ENCODE data around the gene DVL2. TPM values are rescaled to one million over a fixed set of nuclear protein-coding genes. Genes with fewer than 3 reads are reported as not detected.
A peak's percentile ranks its signal among the peaks of the same experiment; 100 is the strongest.

The DVL2 gene
- total RNA-seq = 10 to 100 TPM; 45.3 to 57.5 TPM
- polyA plus RNA-seq = 10 to 100 TPM; 22.2 to 25.1 TPM
- long read RNA-seq, donor 1, transcript DVL2-201 (15 exons, 3,018 nt) = major isoform, 7 of 13 reads
- long read RNA-seq, donor 1, partial matches to known transcripts = 0 of 13 reads
- long read RNA-seq, donor 1, other reads (novel, unspliced or antisense) = 6 of 13 reads
- long read RNA-seq, donor 2 = 0 reads
- long read RNA-seq, donor 3, partial matches to known transcripts = 5 of 7 reads
- long read RNA-seq, donor 3, other reads (novel, unspliced or antisense) = 0 of 7 reads
- long read RNA-seq, donor 4, partial matches to known transcripts = 0 of 2 reads
- long read RNA-seq, donor 4, other reads (novel, unspliced or antisense) = 0 of 2 reads
- long read RNA-seq, donor 5, transcript DVL2-201 (15 exons, 3,018 nt) = major isoform, 6 of 13 reads
- long read RNA-seq, donor 5, partial matches to known transcripts = 7 of 13 reads
- long read RNA-seq, donor 5, other reads (novel, unspliced or antisense) = 0 of 13 reads

DNA sequence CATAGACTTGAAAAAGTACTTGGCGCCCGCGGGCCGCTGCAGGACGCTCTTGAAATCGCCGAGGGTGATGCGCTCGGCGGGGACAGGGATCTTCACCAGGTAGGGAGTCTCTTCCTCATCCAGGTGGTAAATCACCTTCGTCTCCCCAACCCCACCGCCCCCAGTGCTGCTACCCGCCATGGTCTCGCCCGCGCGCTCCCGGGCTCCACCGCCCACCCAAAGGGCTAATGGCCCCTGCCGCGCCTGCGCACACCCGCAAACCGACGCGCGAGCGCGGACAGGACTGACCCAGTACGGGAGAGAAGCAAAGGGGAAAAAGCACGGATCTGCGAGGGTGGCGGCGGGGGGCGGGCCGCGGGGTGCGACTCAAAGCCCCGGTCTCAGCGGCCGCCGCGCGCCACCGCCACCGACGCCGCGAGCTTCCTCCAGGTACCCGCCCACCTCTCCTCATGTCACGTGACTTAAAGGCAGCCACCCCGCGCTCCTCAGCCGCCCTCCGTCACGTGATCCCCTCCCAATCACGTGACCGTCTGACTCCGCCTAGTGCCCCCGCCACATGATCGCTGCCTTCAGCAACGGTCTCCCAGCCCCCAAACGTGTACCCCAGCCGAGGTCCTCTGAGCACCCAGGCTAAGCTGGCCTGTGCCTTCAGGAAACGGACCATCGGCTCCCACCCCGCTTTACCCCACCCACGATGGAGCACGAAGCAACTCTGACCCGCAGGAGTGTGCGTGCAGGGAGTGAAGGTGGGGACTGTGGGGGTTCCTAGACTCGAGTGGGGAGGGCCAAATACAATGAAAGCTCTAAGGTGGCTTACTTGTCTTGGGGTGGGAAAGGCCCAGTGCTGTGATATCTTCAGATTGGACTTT is at the start of gene DVL2:
Gene DVL2, minus strand, starts transcription at position 435 of the 869 bp plus-strand sequence. Its CDS starts 255 bp downstream, at position 180.
- TF ChIP-seq, protein P1, sequence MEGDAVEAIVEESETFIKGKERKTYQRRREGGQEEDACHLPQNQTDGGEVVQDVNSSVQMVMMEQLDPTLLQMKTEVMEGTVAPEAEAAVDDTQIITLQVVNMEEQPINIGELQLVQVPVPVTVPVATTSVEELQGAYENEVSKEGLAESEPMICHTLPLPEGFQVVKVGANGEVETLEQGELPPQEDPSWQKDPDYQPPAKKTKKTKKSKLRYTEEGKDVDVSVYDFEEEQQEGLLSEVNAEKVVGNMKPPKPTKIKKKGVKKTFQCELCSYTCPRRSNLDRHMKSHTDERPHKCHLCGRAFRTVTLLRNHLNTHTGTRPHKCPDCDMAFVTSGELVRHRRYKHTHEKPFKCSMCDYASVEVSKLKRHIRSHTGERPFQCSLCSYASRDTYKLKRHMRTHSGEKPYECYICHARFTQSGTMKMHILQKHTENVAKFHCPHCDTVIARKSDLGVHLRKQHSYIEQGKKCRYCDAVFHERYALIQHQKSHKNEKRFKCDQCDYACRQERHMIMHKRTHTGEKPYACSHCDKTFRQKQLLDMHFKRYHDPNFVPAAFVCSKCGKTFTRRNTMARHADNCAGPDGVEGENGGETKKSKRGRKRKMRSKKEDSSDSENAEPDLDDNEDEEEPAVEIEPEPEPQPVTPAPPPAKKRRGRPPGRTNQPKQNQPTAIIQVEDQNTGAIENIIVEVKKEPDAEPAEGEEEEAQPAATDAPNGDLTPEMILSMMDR (IDR thresholded peaks at IDR 0.05; ENCODE audit: control extremely low read depth, extremely low read depth) = no peak
- Histone ChIP-seq H3K27me3 (ENCODE audit: control insufficient read depth in 3 of 3, insufficient read depth in 3 of 3, low read length in 2 of 3) (no peaks in the 10 kb centered on the region), H3K36me3 (ENCODE audit: control insufficient read depth in 4 of 4, insufficient read depth in 4 of 4, low read length in 4 of 4) (peaks cover 0 to 26% (median 22%) of the 10 kb centered on the region in 4 donors), H3K4me3 (peak within 1 kb of the TSS; percentile 76), H3K4me1 (ENCODE audit: control insufficient read depth in 5 of 5, insufficient read depth in 5 of 5, low read length in 5 of 5) (peaks cover 4 to 30% (median 9%) of the 10 kb centered on the region in 5 donors), H3K9me3 (ENCODE audit: control insufficient read depth in 4 of 4, insufficient read depth in 3 of 4, low read length in 3 of 4) (no peaks in the 10 kb centered on the region), H3K9ac (ENCODE audit: insufficient read depth in 1 of 2, low read length in 2 of 2) (peak within 1 kb of the TSS; percentile 65 to 90), H3K27ac (ENCODE audit: low read depth in 1 of 2, low read length in 1 of 2) (peak within 1 kb of the TSS; percentile 84 to 85)
- ATAC-seq (ENCODE audit: insufficient read depth, low FRiP score) (peak; percentile 50), DNase-seq (peak; percentile 95 to 98 (median 96))
- 0% methylated on average over 70 to 72 of the region's 72 CpGs for WGBS, 2 donors

DNA sequence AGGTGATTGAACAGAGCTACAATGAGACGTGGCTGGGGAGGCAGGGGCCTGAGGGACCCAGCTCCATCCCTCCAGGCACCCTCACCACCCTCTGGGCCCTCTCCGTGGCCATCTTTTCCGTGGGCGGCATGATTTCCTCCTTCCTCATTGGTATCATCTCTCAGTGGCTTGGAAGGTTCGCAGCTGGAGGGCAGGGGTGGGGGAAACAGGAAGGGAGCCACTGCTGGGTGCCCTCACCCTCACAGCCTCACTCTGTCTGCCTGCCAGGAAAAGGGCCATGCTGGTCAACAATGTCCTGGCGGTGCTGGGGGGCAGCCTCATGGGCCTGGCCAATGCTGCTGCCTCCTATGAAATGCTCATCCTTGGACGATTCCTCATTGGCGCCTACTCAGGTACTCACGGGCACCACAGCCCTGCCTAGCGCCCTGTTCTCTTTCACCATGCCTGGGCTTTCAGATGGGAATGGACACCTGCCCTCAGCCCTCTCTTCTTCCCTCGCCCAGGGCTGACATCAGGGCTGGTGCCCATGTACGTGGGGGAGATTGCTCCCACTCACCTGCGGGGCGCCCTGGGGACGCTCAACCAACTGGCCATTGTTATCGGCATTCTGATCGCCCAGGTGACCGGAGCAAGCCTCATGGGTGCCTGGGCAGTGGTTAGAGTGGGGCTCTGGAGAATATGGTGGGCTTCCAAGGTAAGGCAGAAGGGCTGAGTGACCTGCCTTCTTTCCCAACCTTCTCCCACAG is 49.3 kb upstream of the DVL2 start:
- Histone ChIP-seq H3K36me3 (ENCODE audit: control insufficient read depth in 4 of 4, insufficient read depth in 4 of 4, low read length in 4 of 4) (no peaks in the 10 kb centered on the region), H3K9ac (ENCODE audit: insufficient read depth in 1 of 2, low read length in 2 of 2) (no peak overlapping the region), H3K27ac (ENCODE audit: low read depth in 1 of 2, low read length in 1 of 2) (peak overlapping the region in 1 of 2 donors; percentile 85), H3K4me1 (ENCODE audit: control insufficient read depth in 5 of 5, insufficient read depth in 5 of 5, low read length in 5 of 5) (peaks cover 0 to 21% (median 4%) of the 10 kb centered on the region in 5 donors), H3K9me3 (ENCODE audit: control insufficient read depth in 4 of 4, insufficient read depth in 3 of 4, low read length in 3 of 4) (no peaks in the 10 kb centered on the region), H3K27me3 (ENCODE audit: control insufficient read depth in 3 of 3, insufficient read depth in 3 of 3, low read length in 2 of 3) (peaks cover 0 to 8% (median 0%) of the 10 kb centered on the region in 3 donors), H3K4me3 (no peak overlapping the region)
- DNase-seq = no peak
- no peak for ATAC-seq (ENCODE audit: insufficient read depth, low FRiP score)
- 80 to 88% methylated on average over 18 of the region's 18 CpGs for WGBS, 2 donors
- TF ChIP-seq, protein P1 (IDR thresholded peaks at IDR 0.05; ENCODE audit: control extremely low read depth, extremely low read depth) = no peak

DNA sequence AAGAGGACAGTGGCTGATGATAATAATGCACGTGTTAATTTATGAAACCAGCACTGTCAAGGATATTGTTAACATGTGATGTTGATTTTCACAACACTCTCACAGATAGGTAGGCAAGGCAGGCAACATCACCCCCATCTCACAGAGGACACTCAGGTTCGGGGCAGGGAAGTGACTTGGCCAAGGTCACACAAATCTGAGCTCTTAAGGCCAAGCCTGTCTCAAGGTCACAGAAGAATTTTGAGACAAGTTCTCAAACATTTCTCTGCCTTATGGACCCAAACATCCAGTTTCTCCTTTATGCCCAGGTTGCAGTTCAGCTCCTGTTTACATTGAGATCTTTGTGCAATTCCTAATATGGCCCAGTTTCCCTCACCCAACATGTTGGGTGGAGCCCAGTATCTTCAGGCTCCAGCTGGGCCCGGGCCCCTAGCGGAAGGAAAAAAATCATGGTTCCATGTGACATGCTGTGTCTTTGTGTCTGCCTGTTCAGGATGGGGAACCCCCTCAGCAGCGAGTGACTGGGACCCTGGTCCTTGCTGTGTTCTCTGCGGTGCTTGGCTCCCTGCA is 48.5 kb upstream of the DVL2 start:
- H3K9me3 ChIP-seq (ENCODE audit: control insufficient read depth in 4 of 4, insufficient read depth in 3 of 4, low read length in 3 of 4) = no peaks in the 10 kb centered on the region
- peaks cover 0 to 8% (median 0%) of the 10 kb centered on the region in 3 donors for H3K27me3 ChIP-seq (ENCODE audit: control insufficient read depth in 3 of 3, insufficient read depth in 3 of 3, low read length in 2 of 3)
- peak overlapping the region in 1 of 2 donors; percentile 85 for H3K27ac ChIP-seq (ENCODE audit: low read depth in 1 of 2, low read length in 1 of 2)
- H3K4me3 ChIP-seq = no peak overlapping the region
- H3K36me3 ChIP-seq (ENCODE audit: control insufficient read depth in 4 of 4, insufficient read depth in 4 of 4, low read length in 4 of 4) = no peaks in the 10 kb centered on the region
- peaks cover 0 to 21% (median 4%) of the 10 kb centered on the region in 5 donors for H3K4me1 ChIP-seq (ENCODE audit: control insufficient read depth in 5 of 5, insufficient read depth in 5 of 5, low read length in 5 of 5)
- no peak for ATAC-seq (ENCODE audit: insufficient read depth, low FRiP score)
- 58 to 59% methylated on average over 6 of the region's 6 CpGs for WGBS, 2 donors
- TF ChIP-seq, protein P1 (IDR thresholded peaks at IDR 0.05; ENCODE audit: control extremely low read depth, extremely low read depth) = no peak
- no peak for DNase-seq
- H3K9ac ChIP-seq (ENCODE audit: insufficient read depth in 1 of 2, low read length in 2 of 2) = no peak overlapping the region

Measured in lung (tissue), 16 donors.